GM19238 (cell line): ENCODE measurements around the gene ANKRD39.

Experiments
- DNase-seq: peaks from one replicate; pipeline ENCODE4 v3.0.0; 2011; ENCODE audit warnings: low spot score; ENCODE audit not compliant: insufficient read length

ANKRD39 gene

DNA sequence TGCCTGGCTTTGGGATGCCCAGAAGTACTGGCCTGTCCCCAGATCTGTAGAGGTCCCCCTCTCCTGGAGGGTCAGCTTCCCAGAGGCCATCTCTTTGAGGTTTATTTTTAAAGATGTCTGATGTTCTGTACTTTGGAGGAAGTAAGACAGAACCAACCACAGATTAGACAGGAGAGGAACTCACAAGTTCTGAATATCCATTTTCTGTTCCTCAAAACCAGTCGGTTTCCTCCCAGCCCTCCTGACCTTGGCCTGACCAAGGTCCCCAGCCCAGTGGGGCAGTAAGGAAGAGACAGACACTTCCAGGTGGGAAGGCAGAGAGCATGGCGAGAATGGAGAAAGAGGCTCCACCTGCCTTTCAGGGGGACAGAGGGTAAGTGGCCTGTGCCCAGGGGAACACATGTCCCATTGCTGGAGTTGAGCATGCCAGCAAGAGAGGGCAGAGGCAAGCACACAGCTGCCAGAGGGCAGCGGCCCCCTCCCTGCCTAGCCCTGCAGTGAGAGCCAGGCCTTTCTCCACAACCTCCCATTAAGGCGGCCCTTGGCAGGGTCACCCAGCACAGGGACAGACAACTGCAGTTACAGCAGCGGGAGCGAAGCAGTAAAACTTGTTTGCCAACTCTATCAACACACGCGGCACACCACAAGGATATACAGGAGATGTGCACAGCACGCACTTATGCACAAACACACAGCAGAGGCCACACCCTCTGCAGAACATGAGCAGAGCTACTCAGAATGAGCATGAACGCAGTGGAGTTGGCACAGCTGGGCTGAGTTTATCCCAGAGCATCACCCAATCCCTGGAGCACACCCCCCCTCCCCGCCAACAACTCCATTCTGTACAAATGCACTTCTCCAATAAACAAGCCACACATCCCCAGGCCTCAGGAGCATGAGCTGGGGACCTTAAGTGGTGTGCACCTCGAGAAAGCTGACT, 30.5 kb upstream of the ANKRD39 start:
- no peak for DNase-seq

DNA sequence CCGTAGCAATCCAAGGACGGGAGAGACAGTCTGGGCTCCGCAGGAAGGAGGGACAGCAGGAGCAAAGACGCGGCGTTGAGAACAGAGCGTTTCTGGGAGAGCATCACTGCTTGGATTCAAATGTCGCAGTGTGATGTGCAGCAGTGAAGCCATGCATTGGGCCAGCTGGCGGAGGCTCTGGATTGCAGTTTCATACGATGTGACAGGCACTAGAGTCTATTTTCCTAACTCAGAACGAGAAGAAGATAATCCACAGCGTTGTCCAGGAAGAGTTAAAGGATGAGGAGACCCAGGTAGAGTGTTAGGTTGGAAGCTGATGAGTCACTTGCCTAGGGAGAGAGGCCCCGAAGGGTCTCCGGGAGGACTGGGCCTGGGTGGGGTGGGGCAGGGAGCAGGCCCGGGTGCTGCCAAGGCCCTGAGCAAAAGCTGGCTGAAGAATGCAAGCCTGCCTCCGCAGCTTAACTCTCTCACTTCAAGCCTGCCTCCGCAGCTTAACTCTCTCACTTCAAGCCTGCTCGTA, 29.7 kb upstream of the ANKRD39 start:
- no peak for DNase-seq

DNA sequence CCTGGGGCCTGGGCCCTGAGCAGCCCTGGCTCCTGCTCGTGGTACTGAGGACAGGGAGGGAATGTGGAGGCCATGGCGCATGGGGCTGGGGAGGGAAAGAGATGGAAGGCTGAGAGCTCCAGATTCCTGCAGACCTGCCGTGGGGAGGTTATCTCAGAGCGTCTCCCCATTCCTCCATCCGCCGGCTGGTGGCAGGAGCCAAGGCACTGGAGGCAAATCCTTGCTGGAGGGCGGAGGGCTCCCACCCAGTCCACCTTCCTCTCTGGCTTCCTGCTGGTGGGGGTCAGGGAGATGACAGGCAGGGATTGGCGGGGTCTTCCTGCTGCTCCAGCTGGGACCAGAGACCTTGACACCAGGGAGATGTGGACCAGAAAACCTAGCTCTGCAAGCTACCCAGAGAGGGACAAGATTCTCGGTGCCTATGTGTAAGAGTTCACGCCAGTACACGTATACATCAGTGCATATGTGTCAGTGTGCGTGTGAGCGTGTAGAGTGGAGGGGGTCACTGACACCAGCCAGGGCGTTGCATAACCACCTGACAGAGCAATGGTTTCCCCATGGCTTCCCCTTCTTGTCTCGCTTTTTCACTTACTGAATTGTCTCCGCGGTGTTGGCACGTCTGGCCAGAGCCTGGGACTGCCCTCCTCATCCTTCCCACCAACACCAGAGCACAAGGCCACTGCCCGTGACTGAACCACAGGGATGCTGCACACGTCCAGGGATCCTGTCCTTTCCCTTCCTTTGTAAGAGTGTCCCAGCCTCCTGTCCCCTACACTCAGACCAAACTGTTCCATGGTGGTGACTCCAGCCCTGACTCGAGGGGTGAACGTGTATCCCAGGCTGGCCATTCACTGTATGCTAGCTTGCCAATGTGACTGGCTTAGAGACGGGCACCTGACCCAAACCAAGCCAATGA, 27.9 kb upstream of the ANKRD39 start:
- no peak for DNase-seq

DNA sequence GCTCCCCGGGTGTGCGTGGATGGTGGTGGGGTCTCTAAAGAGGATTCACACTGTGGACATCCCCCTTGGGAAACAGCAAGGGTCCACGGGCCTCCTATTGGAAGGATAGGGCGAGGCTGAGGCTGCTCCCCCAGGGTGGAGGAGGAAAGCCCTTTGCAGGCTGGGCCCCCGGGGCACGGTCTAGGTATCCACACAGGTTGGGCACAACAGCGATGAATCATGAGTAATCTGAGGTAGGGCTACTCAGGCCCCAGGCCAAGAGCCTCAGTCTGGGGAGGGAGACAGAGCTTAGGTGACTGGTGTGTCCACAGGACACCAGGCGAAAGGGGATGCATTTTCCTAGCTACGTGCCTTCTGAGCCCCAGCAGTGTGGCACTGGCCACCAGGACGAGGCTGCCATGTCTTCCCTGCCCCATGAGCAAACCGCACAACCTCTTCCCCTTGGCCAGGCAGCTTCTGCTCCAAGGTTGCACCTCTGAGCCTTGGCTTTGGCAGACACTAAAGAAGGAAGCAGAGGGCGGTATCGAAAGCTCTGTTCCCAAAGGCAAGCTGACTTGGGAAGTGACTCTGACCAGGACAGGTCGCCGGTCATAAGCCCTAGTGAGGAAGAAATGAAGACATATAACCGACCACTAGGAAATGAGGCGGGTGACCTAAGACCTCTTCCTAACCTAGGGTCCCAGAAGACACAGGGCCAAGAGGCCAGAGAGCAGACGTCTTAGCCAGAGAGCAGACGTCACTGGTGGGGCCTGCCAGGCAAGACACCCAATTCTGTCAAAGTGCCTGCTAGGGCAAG, 26.7 kb upstream of the ANKRD39 start:
- no peak for DNase-seq

DNA sequence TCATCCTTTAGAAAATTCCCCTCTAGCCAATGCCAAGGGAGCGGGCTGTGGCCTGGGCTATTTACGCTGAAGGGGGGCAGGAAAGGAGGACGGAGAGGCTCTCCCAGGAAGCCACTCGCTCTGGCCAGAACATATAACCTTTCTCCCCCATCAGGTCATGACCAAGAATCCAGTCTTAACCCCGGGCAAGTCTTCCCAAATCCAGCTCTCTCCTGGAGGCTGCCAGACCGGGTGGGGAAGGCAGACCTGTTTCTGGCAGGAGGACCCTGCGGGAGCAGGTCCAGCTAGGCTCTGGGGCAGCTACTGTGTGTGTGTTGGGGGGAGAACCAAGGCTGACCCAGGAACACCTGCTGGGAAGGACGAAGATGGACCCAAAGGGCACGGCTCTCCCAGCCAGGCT, 25.5 kb upstream of the ANKRD39 start:
- DNase-seq, result no peak

DNA sequence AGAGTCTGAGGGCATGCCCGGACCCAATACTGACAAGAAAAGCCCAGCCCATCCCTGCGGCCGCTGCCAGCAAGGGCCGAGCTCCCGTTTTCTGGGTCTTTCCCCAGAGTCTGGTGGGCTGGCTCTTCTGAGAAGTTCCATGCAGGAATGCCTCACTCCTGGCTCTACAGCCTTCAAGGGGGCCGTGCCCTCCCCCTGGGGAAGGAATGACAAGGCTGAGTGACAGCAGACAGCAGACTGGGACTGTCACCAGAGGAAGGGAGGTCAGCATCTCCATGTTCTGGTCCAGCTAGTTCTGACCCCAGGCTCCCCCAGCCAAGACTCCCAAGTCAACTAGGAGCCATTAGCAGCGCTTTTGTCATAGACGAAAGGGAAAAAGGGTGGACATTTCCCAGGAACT, 25.1 kb upstream of the ANKRD39 start:
- no peak for DNase-seq

DNA sequence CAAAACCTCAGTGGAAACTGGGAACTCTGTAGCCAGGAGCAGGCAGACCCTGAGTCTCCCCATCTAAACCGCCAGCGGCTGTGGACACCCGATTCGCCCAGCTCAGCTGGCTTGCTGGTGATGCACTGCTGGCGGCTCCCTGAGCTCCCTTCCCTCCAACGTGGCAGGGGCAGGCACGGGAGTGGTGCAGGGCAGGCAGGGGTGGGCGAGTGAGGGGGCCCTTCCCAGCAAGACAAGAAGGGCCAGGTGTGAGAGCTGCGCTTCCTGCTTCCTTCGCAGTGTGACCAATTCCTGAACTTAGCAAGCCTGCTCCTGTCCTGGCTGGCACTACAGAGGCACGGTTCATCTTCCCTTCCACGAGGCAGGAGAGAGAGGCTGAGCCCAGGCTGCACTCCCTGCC, 24.4 kb upstream of the ANKRD39 start:
- DNase-seq, result no peak

DNA sequence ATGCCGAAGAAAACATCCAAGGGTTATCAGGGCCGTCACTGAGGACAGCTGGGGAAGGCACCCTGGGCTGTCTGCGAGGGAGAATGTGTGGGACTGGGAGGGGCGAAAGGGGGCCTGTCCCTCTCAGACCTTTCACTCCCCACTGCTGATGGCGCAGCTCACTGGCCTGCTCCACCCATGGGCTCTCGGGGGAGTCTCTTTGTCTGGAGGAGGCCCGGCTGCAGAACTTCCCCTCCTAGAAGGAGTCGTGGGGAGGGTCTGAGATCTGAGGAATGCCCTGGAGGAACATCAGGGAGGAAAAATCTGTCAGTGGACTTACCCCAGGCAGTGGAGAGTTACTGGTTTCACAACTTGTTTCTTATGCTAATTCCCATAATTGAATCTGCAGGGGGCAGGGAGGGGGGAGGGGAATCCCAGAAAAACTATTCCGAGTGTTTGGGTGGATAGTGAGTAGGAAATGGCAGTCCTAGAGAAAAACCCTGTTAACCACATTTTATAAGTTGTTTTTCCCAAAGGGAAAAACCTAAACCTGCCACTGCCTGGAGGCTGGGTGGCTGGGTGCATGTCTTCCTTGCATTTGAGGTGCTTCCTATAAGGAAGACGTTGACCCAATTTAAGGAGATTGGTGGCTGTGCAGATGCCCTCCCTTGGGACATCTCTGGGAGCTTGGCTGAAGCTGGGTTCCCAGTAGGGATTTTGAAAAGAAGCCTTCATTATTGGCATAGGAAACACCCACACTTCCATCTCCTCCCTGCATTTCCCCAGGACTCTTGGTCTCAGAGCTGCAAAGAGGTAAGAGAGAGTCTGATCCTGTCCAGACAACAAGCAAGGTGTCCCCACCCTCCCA, 23.8 kb upstream of the ANKRD39 start:
- no peak for DNase-seq

DNA sequence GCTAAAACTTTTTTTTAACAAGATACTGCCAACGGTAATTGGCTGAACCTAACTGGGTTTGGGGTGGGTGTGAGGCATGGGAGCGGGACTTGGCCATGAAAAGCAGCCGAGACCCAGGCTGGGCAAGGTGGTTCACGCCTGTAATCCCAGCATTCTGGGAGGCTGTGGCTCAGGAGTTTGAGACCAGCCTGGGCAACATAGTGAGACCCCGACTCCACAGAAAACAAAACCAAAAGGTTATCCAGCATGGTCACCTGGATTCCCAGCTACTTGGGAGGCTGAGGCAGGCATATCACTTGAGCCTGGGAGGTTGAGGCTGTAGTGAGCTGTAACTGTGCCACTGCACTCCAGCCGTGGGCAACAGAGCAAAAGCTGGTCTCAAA, 23.1 kb upstream of the ANKRD39 start:
- no peak for DNase-seq

DNA sequence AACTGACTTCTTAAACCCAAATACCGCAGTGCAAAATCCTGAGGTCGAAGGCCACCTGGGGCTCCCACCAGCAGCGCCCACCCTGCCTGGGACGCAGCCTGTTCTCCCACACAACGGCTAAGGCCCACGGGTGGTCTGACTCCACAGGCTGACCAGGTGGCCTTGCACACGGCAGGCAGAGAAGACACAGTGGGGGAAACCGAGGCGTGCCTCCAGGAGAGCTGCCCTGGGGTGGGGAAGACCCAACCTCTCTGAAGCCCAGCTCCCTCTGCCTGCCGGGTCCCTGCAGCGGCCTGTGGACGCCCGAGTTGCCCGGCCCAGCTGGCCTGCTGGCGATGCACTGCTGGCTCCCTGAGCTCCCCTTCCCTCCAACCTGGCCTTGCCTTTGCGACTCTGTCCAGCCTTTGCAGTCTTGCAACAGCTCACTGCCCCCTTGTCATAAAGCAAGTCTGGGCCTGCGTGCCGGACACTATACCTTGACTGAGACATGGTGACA, 21.8 kb upstream of the ANKRD39 start:
- DNase-seq, result no peak

DNA sequence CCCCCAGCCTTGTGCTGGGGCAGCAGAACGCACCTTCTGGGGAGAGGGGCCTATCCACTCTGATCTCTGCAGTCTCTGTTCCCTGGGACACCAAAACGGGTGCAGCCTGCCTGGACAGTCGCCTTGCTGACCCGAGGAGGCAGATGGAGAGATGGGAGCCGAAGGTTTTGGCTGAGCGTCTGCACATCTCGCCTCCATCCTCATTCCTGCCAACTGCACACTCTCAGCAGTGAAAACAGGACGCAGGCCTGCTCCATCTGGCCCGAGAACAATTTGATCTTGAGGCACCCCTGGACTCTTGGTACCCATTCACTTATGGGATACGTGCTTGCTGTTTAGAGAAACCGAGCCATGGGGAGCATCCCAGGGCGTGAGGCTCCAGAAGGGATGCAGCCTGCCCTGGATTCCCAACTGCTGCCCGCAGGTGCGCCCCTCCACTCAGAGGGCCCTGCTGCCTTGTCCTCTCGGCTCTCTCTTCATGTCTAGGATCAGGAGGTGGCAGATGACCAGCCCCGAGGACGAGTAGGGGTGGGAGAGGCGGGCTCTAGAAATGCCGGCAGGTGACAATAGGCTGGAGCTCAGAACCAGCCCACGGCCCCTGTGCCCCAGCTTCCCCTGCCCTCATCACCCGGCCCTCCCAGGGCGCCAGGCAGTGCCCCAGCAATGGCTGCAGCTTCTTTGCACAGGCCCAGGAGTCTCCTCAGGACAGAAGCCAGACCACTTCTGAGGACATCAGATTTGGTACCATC, 21.2 kb upstream of the ANKRD39 start:
- DNase-seq, result no peak

DNA sequence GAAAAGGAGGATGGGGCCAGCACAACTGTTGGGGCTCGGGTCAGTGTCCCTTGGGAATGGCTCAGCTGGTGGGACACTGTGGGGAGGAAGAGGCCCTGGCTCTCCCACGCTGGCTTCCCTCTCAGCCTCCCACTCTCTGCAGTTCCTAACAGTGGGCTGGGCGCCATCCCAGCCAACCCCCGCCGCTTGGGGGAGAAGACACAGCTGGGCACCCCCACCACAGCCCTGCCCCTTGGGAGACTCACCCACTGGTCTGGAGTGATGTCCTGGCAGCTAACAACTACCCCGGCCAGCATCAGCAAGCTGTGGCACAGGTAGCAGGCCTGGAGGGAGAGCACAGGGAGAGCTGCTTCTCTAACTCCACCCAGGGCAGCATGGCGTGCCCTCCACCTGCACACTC, 20.4 kb upstream of the ANKRD39 start:
- DNase-seq, result no peak

DNA sequence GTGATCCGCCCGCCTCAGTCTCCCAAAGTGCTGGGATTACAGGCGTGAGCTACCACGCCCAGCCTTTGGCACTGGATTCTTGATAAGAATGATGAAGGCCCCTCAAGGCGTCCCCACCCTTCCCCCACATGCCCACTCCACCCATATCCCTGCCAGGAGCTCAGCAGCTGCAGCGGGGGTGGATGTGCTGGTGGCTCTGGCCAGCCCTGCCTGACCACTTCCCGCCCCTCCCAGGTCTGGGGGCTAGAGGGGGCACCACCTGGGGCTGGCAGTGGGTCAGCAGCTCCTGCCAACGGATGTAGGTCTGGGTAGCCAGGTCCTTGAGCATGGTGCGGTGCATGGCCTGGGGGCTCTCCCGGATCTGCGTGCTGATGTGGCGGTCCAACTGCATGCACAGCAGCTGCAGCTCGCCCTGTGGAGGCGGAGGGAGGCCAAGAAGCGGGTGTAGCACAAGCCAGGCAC, 19.8 kb upstream of the ANKRD39 start:
- DNase-seq, result no peak

DNA sequence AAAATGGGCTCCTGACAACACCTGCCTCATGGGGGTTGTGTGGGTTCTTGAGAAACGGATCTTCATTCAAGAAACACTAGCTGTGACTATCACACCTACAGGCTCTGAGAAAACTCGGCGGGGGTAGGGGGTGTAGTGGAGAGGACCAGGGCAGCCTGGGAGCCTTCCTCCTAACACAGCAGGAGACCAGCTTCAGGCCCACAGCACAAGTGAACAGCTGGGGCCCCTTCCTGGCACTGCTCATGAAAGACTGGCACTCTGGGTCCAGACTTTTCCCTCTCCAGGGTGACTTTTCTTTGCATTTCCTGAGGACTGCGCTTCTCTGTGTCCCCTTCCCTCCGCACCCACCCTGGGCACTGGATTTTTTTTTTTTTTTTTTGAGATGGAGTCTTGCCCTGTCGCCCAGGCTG, 19.2 kb upstream of the ANKRD39 start:
- DNase-seq, result no peak

DNA sequence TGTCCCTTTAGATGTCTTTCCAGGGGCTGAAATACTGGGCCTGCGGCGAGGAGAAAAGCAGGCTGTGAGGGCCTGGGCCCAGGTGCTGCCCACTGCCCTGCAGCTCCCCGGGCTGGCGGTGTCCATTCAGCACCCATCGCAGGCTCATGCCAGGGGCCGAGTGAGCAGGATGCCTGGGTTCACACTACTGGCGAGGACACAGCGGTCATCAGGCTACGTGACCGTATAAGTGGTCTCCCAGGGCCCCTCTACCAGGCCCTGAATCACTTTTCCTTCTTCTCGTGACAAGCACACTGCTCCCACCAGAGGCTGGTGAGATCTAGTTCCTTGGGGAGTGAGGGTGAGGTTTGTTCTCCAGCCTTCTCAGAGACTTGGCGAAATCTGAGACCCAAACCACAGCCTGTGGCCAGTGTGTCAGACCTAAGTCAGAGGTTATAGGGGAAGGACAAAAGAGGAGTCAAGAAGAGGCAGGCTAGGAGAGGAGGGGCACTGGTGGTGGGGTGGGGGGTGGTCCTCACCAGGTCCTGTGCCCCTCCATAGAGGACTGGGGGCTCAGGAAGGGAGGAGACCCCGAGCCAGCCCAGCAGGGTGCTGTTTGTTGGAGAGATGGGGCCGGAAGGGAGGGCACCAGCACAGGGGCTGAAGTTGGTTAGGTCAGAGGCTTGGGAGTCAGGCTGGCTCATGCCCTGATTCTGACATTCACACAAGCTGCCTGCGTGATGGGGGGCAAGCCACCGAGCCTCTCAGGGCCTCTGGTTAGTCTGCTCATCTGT, 18.6 kb upstream of the ANKRD39 start:
- no peak for DNase-seq

DNA sequence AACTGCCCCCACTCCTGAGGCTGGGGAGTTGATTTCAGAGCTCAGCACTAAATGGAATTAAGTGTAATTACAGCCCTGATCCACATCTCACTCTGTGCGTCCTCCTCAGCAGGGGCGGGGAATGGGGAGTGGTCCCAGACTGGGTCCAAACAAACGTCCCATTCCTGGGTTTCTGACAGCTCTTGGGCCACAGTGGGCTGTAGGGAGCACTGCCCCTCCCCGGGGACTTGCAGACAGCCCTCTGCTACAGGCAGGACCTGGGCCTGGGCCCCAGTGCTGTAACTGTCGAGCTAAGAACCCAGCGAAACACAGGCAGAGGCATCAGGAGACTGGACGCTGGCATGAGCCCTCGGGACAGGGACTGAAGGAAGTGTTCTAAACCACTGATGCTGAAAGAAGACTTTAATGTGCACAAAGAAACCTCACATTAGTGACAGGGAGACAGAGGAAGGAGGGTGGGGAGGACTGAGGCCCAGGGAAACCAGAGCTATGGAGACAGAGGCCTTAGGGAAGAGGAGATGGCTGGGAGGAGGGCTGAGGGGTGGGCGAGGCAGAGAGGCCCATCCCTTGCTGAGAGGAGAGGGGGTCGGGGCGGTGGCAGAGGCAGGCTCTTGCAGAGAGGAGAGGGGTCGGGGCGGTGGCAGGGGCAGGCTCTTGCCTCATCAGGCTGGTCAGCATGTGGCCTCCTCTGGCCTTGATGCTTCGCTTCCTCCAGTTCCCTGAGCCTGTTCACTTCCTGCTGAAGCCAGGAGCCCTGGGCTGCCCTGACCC, 17.9 kb upstream of the ANKRD39 start:
- no peak for DNase-seq

DNA sequence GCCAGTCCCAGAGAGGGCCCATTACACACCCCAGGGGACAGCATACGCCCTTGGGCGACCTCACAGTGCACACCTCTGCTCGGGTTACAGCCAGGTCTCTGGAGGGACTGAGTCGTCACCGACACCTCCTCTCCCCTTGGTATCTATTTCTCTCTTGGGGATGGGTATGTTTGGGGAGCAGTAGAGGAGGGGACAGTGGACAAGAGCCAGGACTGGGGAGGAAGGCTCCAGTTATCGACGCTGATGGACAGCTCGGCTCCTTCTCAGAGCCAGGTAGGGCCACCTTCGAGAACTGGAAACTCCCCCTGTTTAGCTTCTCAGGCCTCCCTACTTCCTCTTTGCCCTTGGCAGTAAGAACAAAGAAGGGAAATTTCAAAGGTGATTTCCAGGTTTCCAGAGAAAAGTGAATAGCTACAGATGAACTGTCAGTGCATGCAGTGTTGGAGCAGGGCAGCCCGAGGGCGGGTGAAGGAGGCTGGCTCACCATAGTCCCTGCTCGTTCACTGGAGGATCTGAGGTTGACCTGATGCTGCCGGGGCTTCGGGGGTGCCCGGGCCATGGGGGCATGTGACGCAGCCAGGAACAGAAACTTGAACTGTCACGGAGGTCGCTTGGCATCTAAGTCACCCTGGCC, 16.5 kb upstream of the ANKRD39 start:
- DNase-seq, result peak; percentile 61
